Endodermal cell (in vitro differentiated cells): ENCODE data around the gene FHAD1. TPM values are rescaled to one million over a fixed set of nuclear protein-coding genes. Genes with fewer than 3 reads are reported as not detected.

Source experiments
- DNase-seq: peaks from one replicate; pipeline ENCODE4 v3.0.0-alpha.2; 2017
- H3K27ac ChIP-seq: 2 replicates; pipeline ENCODE4 v1.5.1; 2013; ENCODE audit warnings: mild to moderate bottlenecking, low read depth, low read length, moderate library complexity
- H3K27me3 ChIP-seq: 2 replicates; pipeline ENCODE4 v1.6.1; 2013; ENCODE audit warnings: mild to moderate bottlenecking, low read length, moderate library complexity; ENCODE audit not compliant: insufficient read depth, control insufficient read depth, poor library complexity, severe bottlenecking
- H3K36me3 ChIP-seq: 2 replicates; pipeline ENCODE4 v1.7.0; 2013; ENCODE audit warnings: mild to moderate bottlenecking, low read length, moderate library complexity; ENCODE audit not compliant: control insufficient read depth, insufficient read depth
- H3K4me1 ChIP-seq: one replicate; pipeline ENCODE4 v1.7.0; 2013; ENCODE audit warnings: low read length; ENCODE audit not compliant: control insufficient read depth, insufficient read depth
- H3K4me3 ChIP-seq: 2 replicates; pipeline ENCODE4 v1.5.1; 2013; ENCODE audit warnings: mild to moderate bottlenecking, low read length, moderate library complexity
- H3K9ac ChIP-seq: 2 replicates; pipeline ENCODE4 v1.6.1; 2013; ENCODE audit warnings: mild to moderate bottlenecking, low read length, moderate library complexity; ENCODE audit not compliant: poor library complexity, severe bottlenecking; ENCODE audit errors: extremely low read depth
- H3K9me3 ChIP-seq: 2 replicates; pipeline ENCODE4 v1.6.1; 2013; ENCODE audit warnings: mild to moderate bottlenecking, low read length, moderate library complexity; ENCODE audit not compliant: control insufficient read depth
- H3K27ac Mint-ChIP-seq: 2 replicates; pipeline ENCODE4 v1.8.0; 2020; ENCODE audit warnings: mixed read lengths
- H3K27me3 Mint-ChIP-seq: 2 replicates; pipeline ENCODE4 v1.8.0; 2021; ENCODE audit warnings: mild to moderate bottlenecking, mixed read lengths; ENCODE audit not compliant: insufficient read depth
- H3K36me3 Mint-ChIP-seq: 2 replicates; pipeline ENCODE4 v1.8.0; 2020; ENCODE audit warnings: low read depth, mixed read lengths
- H3K4me1 Mint-ChIP-seq: 2 replicates; pipeline ENCODE4 v1.8.0; 2020; ENCODE audit warnings: mixed read lengths
- H3K4me3 Mint-ChIP-seq: 2 replicates; pipeline ENCODE4 v1.8.0; 2020; ENCODE audit warnings: mild to moderate bottlenecking, moderate library complexity, mixed read lengths
- H3K9me3 Mint-ChIP-seq: 2 replicates; pipeline ENCODE4 v1.8.0; 2020; ENCODE audit warnings: mild to moderate bottlenecking, mixed read lengths
- CTCF ChIP-seq: fragments of 200-600 bp; sonication (generic); conservative IDR thresholded peaks from 2 replicates; pipeline ENCODE4 v1.5.0; 2021; ENCODE audit warnings: antibody characterized with exemption, mild to moderate bottlenecking
- WGBS, 2 experiments: methylation state at CpG; one replicate each; pipeline versions ENCODE4 v1.1.5 to v1.1.7; 2013; ENCODE audit warnings: missing lambda C conversion rate in 2 of 2, mixed read lengths in 1 of 2; ENCODE audit not compliant: insufficient coverage in 1 of 2, insufficient read length in 1 of 2; 5-methylcytosine and 5-hydroxymethylcytosine counted together
- total RNA-seq, 2 donors: library from RNA; stranded (reverse); fragmentation: NEBNext Ultra II Directional in 1 of 2; extraction: Animal tissue kit (Norgen Biotek cat#: 25700) in 1 of 2; gene quantifications; 2 replicates in 1 of 2; 3 replicates in 1 of 2; pipeline ENCODE4 v1.2.1, GENCODE V29; 2021

Gene FHAD1
- total RNA-seq, 2 donors from 2014 or later = 2.9 to 3.6 TPM

GRCh38 chr1:15403962-15404580 lies 157.0 kb downstream of the FHAD1 start:
- no peaks in the 10 kb centered on the region for H3K27me3 ChIP-seq
- Mint-ChIP-seq H3K36me3 (peaks cover 7% of the 10 kb centered on the region), H3K4me3 (no peak overlapping the region), H3K27ac (peak overlapping the region; percentile 39), H3K4me1 (peaks cover 43% of the 10 kb centered on the region), H3K9me3 (peaks cover 18% of the 10 kb centered on the region), H3K27me3 (peaks cover 5% of the 10 kb centered on the region)
- TF ChIP-seq CTCF = peak; percentile 56
- H3K27ac ChIP-seq = no peak overlapping the region
- peaks cover 14% of the 10 kb centered on the region for H3K9me3 ChIP-seq
- 92 to 94% methylated on average over 8 to 9 of the region's 9 CpGs for WGBS, 2 experiments
- no peaks in the 10 kb centered on the region for H3K36me3 ChIP-seq
- H3K9ac ChIP-seq = peak overlapping the region; percentile 14
- H3K4me3 ChIP-seq = no peak overlapping the region
- no peak for DNase-seq
- peaks cover 21% of the 10 kb centered on the region for H3K4me1 ChIP-seq

- H3K4me1 Mint-ChIP-seq = peaks cover 45% of the 10 kb centered on the region
- H3K36me3 Mint-ChIP-seq = peaks cover 6% of the 10 kb centered on the region
- peaks cover 2% of the 10 kb centered on the region for H3K9me3 ChIP-seq
- TF ChIP-seq CTCF = no peak
- H3K9ac ChIP-seq = no peak overlapping the region
- H3K27me3 ChIP-seq = no peaks in the 10 kb centered on the region
- no peak overlapping the region for H3K4me3 ChIP-seq
- H3K27ac ChIP-seq = no peak overlapping the region
- 97 to 98% methylated on average over 7 to 9 of the region's 9 CpGs for WGBS, 2 experiments
- no peak for DNase-seq
- H3K4me1 ChIP-seq = peaks cover 23% of the 10 kb centered on the region
- H3K4me3 Mint-ChIP-seq = no peak overlapping the region
- H3K36me3 ChIP-seq = no peaks in the 10 kb centered on the region
- peaks cover 5% of the 10 kb centered on the region for H3K27me3 Mint-ChIP-seq
- no peak overlapping the region for H3K27ac Mint-ChIP-seq
- H3K9me3 Mint-ChIP-seq = peaks cover 6% of the 10 kb centered on the region
These were observed 158.3 kb downstream of the FHAD1 start for GRCh38 chr1:15405106-15405850.

- no peaks in the 10 kb centered on the region for H3K9me3 Mint-ChIP-seq
- no peak for TF ChIP-seq CTCF
- Histone ChIP-seq H3K36me3 (no peaks in the 10 kb centered on the region), H3K27me3 (no peaks in the 10 kb centered on the region), H3K9me3 (no peaks in the 10 kb centered on the region), H3K4me1 (peaks cover 21% of the 10 kb centered on the region), H3K9ac (no peak overlapping the region), H3K27ac (no peak overlapping the region), H3K4me3 (no peak overlapping the region)
- H3K4me1 Mint-ChIP-seq = peaks cover 44% of the 10 kb centered on the region
- DNase-seq = no peak
- 85 to 89% methylated on average over 4 to 11 of the region's 11 CpGs for WGBS, 2 experiments
- H3K27me3 Mint-ChIP-seq = peaks cover 6% of the 10 kb centered on the region
- no peaks in the 10 kb centered on the region for H3K36me3 Mint-ChIP-seq
- H3K27ac Mint-ChIP-seq = no peak overlapping the region
- no peak overlapping the region for H3K4me3 Mint-ChIP-seq
These were observed 159.9 kb downstream of the FHAD1 start for GRCh38 chr1:15406614-15407559.
